H1 (cell line): ENCODE data around the gene ECE2. TPM values are rescaled to one million over a fixed set of nuclear protein-coding genes. Genes with fewer than 3 reads are reported as not detected.
A peak's percentile ranks its signal among the peaks of the same experiment; 100 is the strongest.

Experiments
- CTCF ChIA-PET: fragments of 300-600 bp; sonication (Branson Sonifier 250); formaldehyde crosslinking; loops from one replicate; lab custom pipeline; 2021; ENCODE audit not compliant: partially characterized antibody; lab: Charles Lee
- POLR2A ChIA-PET: fragments of 300-600 bp; sonication (Branson Sonifier 250); formaldehyde crosslinking; loops from one replicate; lab custom pipeline; 2021; ENCODE audit warnings: inconsistent platforms; ENCODE audit not compliant: partially characterized antibody; lab: Charles Lee
- DNase-seq, 2 experiments: peaks; one replicate each; pipeline versions ENCODE4 v3.0.0 to v3.0.0-alpha.2; 2010 to 2022; ENCODE audit warnings: low spot score in 2 of 2, low read depth in 1 of 2, mixed read lengths in 1 of 2
- FAIRE-seq: peaks from 2 replicates; lab custom pipeline; 2011; peaks lifted over from hg19 to GRCh38; lab: Jason Lieb, UNC
- H2AFZ ChIP-seq: 2 replicates; pipeline ENCODE4 v1.8.1; 2012; ENCODE audit warnings: low read length, inconsistent platforms
- H2AK5ac ChIP-seq: 2 replicates; pipeline ENCODE4 v1.6.1; 2013; ENCODE audit warnings: low read depth, low read length
- H2BK120ac ChIP-seq: replicated peaks from 2 replicates; pipeline ENCODE3; 2013; ENCODE audit warnings: low read depth, low read length, inconsistent platforms
- H2BK12ac ChIP-seq: 2 replicates; pipeline ENCODE4 v1.6.1; 2013; ENCODE audit warnings: low read depth, low read length
- H2BK15ac ChIP-seq: 2 replicates; pipeline ENCODE4 v1.6.1; 2013; ENCODE audit warnings: low read length
- H2BK20ac ChIP-seq: 2 replicates; pipeline ENCODE4 v1.6.1; 2013; ENCODE audit warnings: low read length
- H2BK5ac ChIP-seq: 2 replicates; pipeline ENCODE4 v1.6.1; 2013; ENCODE audit warnings: low read depth, low read length
- H3K14ac ChIP-seq: 2 replicates; pipeline ENCODE4 v1.6.1; 2013; ENCODE audit warnings: inconsistent platforms; ENCODE audit not compliant: insufficient read length
- H3K18ac ChIP-seq: 2 replicates; pipeline ENCODE4 v1.6.1; 2013; ENCODE audit warnings: low read length; ENCODE audit errors: extremely low read depth
- H3K23ac ChIP-seq: 2 replicates; pipeline ENCODE4 v1.6.1; 2013; ENCODE audit warnings: inconsistent platforms; ENCODE audit not compliant: insufficient read length
- H3K23me2 ChIP-seq: 2 replicates; pipeline ENCODE4 v1.6.1; 2013; ENCODE audit warnings: low read depth, low read length
- H3K27ac ChIP-seq: 2 replicates; pipeline ENCODE4 v1.6.1; 2011; ENCODE audit warnings: low read depth, low read length, inconsistent platforms
- H3K27me3 ChIP-seq, 4 experiments: replicated peaks in 1 of 4; 1 replicate in 1 of 4; 2 replicates in 3 of 4; pipeline versions ENCODE4 v1.6.1 to v1.8.1; 2011 to 2013; ENCODE audit warnings: low read length in 3 of 4, mild to moderate bottlenecking in 3 of 4, inconsistent platforms in 2 of 4, mixed read lengths in 2 of 4, moderate library complexity in 1 of 4; ENCODE audit not compliant: control insufficient read depth in 3 of 4, insufficient read depth in 3 of 4; ENCODE audit errors: extremely low read depth in 1 of 4
- H3K36me3 ChIP-seq, 4 experiments: 2 replicates each; pipeline versions ENCODE4 v1.6.1 to v1.8.1; 2011 to 2013; ENCODE audit warnings: mild to moderate bottlenecking in 4 of 4, low read length in 3 of 4, moderate library complexity in 2 of 4, control low read depth in 1 of 4, inconsistent platforms in 1 of 4; ENCODE audit not compliant: insufficient read depth in 4 of 4, control insufficient read depth in 2 of 4
- H3K4ac ChIP-seq: replicated peaks from 2 replicates; pipeline ENCODE3; 2013; ENCODE audit warnings: low read length, low read depth, mixed read lengths, inconsistent platforms; ENCODE audit not compliant: insufficient read length
- H3K4me1 ChIP-seq, 4 experiments: replicated peaks in 1 of 4; 1 replicate in 1 of 4; 2 replicates in 3 of 4; pipeline versions ENCODE4 v1.6.1 to v1.8.1; 2011 to 2013; ENCODE audit warnings: low read length in 3 of 4, inconsistent platforms in 2 of 4, mixed read lengths in 1 of 4; ENCODE audit not compliant: insufficient read depth in 4 of 4, control insufficient read depth in 3 of 4
- H3K4me2 ChIP-seq, 2 experiments: 2 replicates each; pipeline versions ENCODE4 v1.6.1 to v1.8.1; 2011 to 2013; ENCODE audit warnings: low read depth in 2 of 2, low read length in 2 of 2, control low read depth in 1 of 2, inconsistent platforms in 1 of 2, mild to moderate bottlenecking in 1 of 2; ENCODE audit not compliant: insufficient read depth in 1 of 2
- H3K4me3 ChIP-seq, 4 experiments: fragments of 200-600, 300-600 bp in 1 of 4; sonication (generic), shearing (Covaris generic), sonication (Bioruptor Twin) in 1 of 4; 2 replicates each; pipeline versions ENCODE4 v1.5.1 to v1.8.1; 2011 to 2016; ENCODE audit warnings: low read length in 4 of 4, low read depth in 3 of 4, control low read depth in 2 of 4, inconsistent platforms in 2 of 4, mild to moderate bottlenecking in 2 of 4, mixed read lengths in 1 of 4, moderate library complexity in 1 of 4; ENCODE audit not compliant: insufficient read depth in 2 of 4; ENCODE audit errors: extremely low read depth in 1 of 4
- H3K56ac ChIP-seq: replicated peaks from 2 replicates; pipeline ENCODE3; 2013; ENCODE audit warnings: low read depth, mild to moderate bottlenecking, mixed read lengths, low read length, inconsistent platforms; ENCODE audit not compliant: insufficient read length
- H3K79me1 ChIP-seq: 2 replicates; pipeline ENCODE4 v1.6.1; 2013; ENCODE audit warnings: low read depth, low read length, control low read depth
- H3K79me2 ChIP-seq, 2 experiments: 2 replicates each; pipeline versions ENCODE4 v1.6.1 to v1.8.1; 2012 to 2013; ENCODE audit warnings: low read length in 2 of 2, mild to moderate bottlenecking in 2 of 2, inconsistent platforms in 1 of 2; ENCODE audit not compliant: insufficient read depth in 2 of 2, control insufficient read depth in 1 of 2
- H3K9ac ChIP-seq, 4 experiments: replicated peaks in 1 of 4; 1 replicate in 1 of 4; 2 replicates in 3 of 4; pipeline versions ENCODE4 v1.6.1 to v1.8.1; 2011 to 2013; ENCODE audit warnings: low read depth in 3 of 4, low read length in 3 of 4, control low read depth in 2 of 4, mild to moderate bottlenecking in 2 of 4, moderate library complexity in 2 of 4, inconsistent platforms in 1 of 4; ENCODE audit errors: extremely low read depth in 1 of 4
- H3K9me3 ChIP-seq, 2 experiments: 2 replicates each; pipeline versions ENCODE4 v1.6.1 to v1.8.1; 2012 to 2013; ENCODE audit warnings: mild to moderate bottlenecking in 2 of 2, moderate library complexity in 2 of 2, control low read depth in 1 of 2, inconsistent platforms in 1 of 2, low read depth in 1 of 2, low read length in 1 of 2, mixed read lengths in 1 of 2; ENCODE audit not compliant: insufficient read depth in 2 of 2
- H4K20me1 ChIP-seq, 2 experiments: replicated peaks in 1 of 2; 2 replicates each; pipeline versions ENCODE3 to v1.8.1; 2011 to 2013; ENCODE audit warnings: inconsistent platforms in 2 of 2, low read length in 2 of 2, mild to moderate bottlenecking in 1 of 2; ENCODE audit not compliant: insufficient read depth in 2 of 2, control insufficient read depth in 1 of 2
- H4K5ac ChIP-seq: 2 replicates; pipeline ENCODE4 v1.6.1; 2013; ENCODE audit warnings: low read length, low read depth, mixed read lengths, inconsistent platforms; ENCODE audit not compliant: insufficient read length
- H4K8ac ChIP-seq: 2 replicates; pipeline ENCODE4 v1.8.0; 2013; ENCODE audit warnings: mild to moderate bottlenecking, moderate library complexity, low read length, inconsistent platforms; ENCODE audit not compliant: insufficient read depth; ENCODE audit errors: extremely low read depth
- H4K91ac ChIP-seq: replicated peaks from 2 replicates; pipeline ENCODE3; 2013; ENCODE audit warnings: low read length, mixed read lengths, inconsistent platforms; ENCODE audit not compliant: insufficient read length
- CEBPB ChIP-seq: IDR thresholded peaks from 2 replicates; pipeline ENCODE4 v1.6.1; 2012; ENCODE audit warnings: low read depth, low read length
- CREB1 ChIP-seq: IDR thresholded peaks from 2 replicates; pipeline ENCODE4 v1.6.1; 2012; ENCODE audit warnings: inconsistent platforms
- GTF2F1 ChIP-seq: IDR thresholded peaks from 2 replicates; pipeline ENCODE4 v1.6.1; 2012; ENCODE audit warnings: low read depth, low read length, improper control_type of control experiment, borderline replicate concordance
- MAX ChIP-seq: IDR thresholded peaks from 2 replicates; pipeline ENCODE4 v1.6.1; 2012; ENCODE audit warnings: inconsistent platforms
- PHF8 ChIP-seq: fragments of 200-600 bp; sonication (generic); conservative IDR thresholded peaks from 2 replicates; pipeline ENCODE4 v1.7.1; 2012; ENCODE audit warnings: low read depth, mild to moderate bottlenecking, inconsistent platforms, low read length, moderate library complexity
- SIN3A ChIP-seq, 2 experiments: IDR thresholded peaks in 1 of 2; conservative IDR thresholded peaks in 1 of 2; 2 replicates each; pipeline ENCODE4 v1.6.1; 2011 to 2012; ENCODE audit warnings: low read length in 2 of 2, improper control_type of control experiment in 1 of 2, low read depth in 1 of 2, mild to moderate bottlenecking in 1 of 2
- SUZ12 ChIP-seq: fragments of 200-600 bp; sonication (generic); IDR thresholded peaks from 2 replicates; pipeline ENCODE4 v1.6.1; 2012; ENCODE audit warnings: mild to moderate bottlenecking, inconsistent platforms, low read length, moderate library complexity, mixed read lengths
- TEAD4 ChIP-seq: IDR thresholded peaks from 2 replicates; pipeline ENCODE4 v1.6.1; 2012; ENCODE audit warnings: low read depth, low read length, inconsistent platforms, mixed read lengths
- YY1 ChIP-seq: IDR thresholded peaks from 2 replicates; pipeline ENCODE4 v1.6.1; 2011; ENCODE audit warnings: low read depth, mild to moderate bottlenecking, low read length
- WGBS, 2 experiments: shearing (Covaris generic) in 1 of 2; methylation state at CpG; one replicate each; pipeline versions ENCODE4 v1.1.6 to v1.1.7; 2013 to 2015; ENCODE audit warnings: low lambda C conversion rate in 2 of 2, mixed read lengths in 2 of 2, inconsistent platforms in 1 of 2, low coverage in 1 of 2, missing lambda C conversion rate in 1 of 2; ENCODE audit not compliant: insufficient replicate concordance in 2 of 2, insufficient coverage in 1 of 2, insufficient read length in 1 of 2; ENCODE audit errors: extremely low coverage in 1 of 2, missing lambda C conversion rate in 1 of 2; 5-methylcytosine and 5-hydroxymethylcytosine counted together
- polyA plus RNA-seq, 7 experiments: library from polyadenylated mRNA; depleted of rRNA in 3 of 7; stranded (reverse) in 5 of 7; unstranded in 2 of 7; fragments of >200 nt in 5 of 7; fragments of 200-250 nt in 2 of 7; gene quantifications; 1 replicate in 5 of 7; 2 replicates in 1 of 7; 4 replicates in 1 of 7; pipeline versions ENCODE4 v1.2.1 to v1.2.3, GENCODE V29; 2011 to 2013; ENCODE audit warnings: missing spikeins in 2 of 7, mixed read lengths in 2 of 7
- total RNA-seq: library from RNA; stranded (reverse); fragmentation: NEBNext Ultra II Directional; extraction: Animal tissue kit (Norgen Biotek cat#: 25700); gene quantifications from 2 replicates; pipeline ENCODE4 v1.2.1, GENCODE V29; 2021

Gene ECE2
- total and polyA plus RNA-seq, 2 of the 8 experiments (the other 6 are each of a cell fraction or from before 2014, with no cell fraction given) = 0.44 to 0.86 TPM

- ChIA-PET CTCF (interaction anchor here (1.0 to 14.0 kb wide), 9 partner anchors 12 to 39 kb away, joined by 3 to 136 read pairs (median 7); partner anchors contain the start of genes EEF1AKMT4 and VWA5B2), POLR2A (interaction anchor here (0.7 to 3.1 kb wide), 6 partner anchors 12 to 75 kb away, joined by 3 to 9 read pairs (median 4); partner anchors contain the start of genes EEF1AKMT4 and FAM131A)
- H3K14ac ChIP-seq = no peak overlapping the region
- H3K79me2 ChIP-seq = no peaks in the 10 kb centered on the region
- H3K9me3 ChIP-seq = no peaks in the 10 kb centered on the region
- 0 out of 2 replicates have a peak overlapping the region, but pooled peaks have one; percentile 0 for H4K8ac ChIP-seq
- no peak for FAIRE-seq
- no peak overlapping the region for H3K23ac ChIP-seq
- H2BK120ac ChIP-seq = no peak overlapping the region
- H3K56ac ChIP-seq = no peak overlapping the region
- no peak overlapping the region for H4K5ac ChIP-seq
- peak overlapping the region; percentile 95 for H2AFZ ChIP-seq
- peak overlapping the region; percentile 89 to 100 for H3K4me2 ChIP-seq
- no peaks in the 10 kb centered on the region for H3K36me3 ChIP-seq
- H3K4me1 ChIP-seq = peaks cover 0 to 17% (median 8%) of the 10 kb centered on the region in 4 experiments; a peak in 4 of 7 replicates
- peaks cover 7 to 50% (median 38%) of the 10 kb centered on the region in 4 experiments for H3K27me3 ChIP-seq
- peak overlapping the region; percentile 36 to 84 (median 74) for H3K4me3 ChIP-seq
- H2BK5ac ChIP-seq = peak overlapping the region; percentile 52; the same call in 1 of the 2 replicates
- peak in 1 of 2 experiments; percentile 58 for DNase-seq
- peak overlapping the region in 3 of 4 experiments; percentile 37 to 55 (median 45); a peak in 4 of 7 replicates for H3K9ac ChIP-seq
- peak overlapping the region; percentile 60 for H3K18ac ChIP-seq
- 0 out of 2 replicates have a peak overlapping the region, but pooled peaks have one; percentile 72 for H2BK15ac ChIP-seq
- no peak overlapping the region for H2AK5ac ChIP-seq
- peaks cover 13 to 19% of the 10 kb centered on the region in 2 experiments for H4K20me1 ChIP-seq
- H3K4ac ChIP-seq = no peak overlapping the region
- no peaks in the 10 kb centered on the region for H3K79me1 ChIP-seq
- WGBS, 2 experiments = 2% methylated on average over 62 of the region's 66 CpGs; no CpG with 5 or more reads in 1 of the 2 experiments
- peak overlapping the region; percentile 66 for H4K91ac ChIP-seq
- H2BK12ac ChIP-seq = peak overlapping the region; percentile 39; the same call in 1 of the 2 replicates
- no peak overlapping the region for H3K27ac ChIP-seq
- H3K23me2 ChIP-seq = peaks cover 22% of the 10 kb centered on the region
- no peak overlapping the region for H2BK20ac ChIP-seq
- TF ChIP-seq PHF8 = no peak; the same call in 1 of the 2 replicates
- peak; percentile 60; the same call in 1 of the 2 replicates for TF ChIP-seq SUZ12
- TF ChIP-seq SIN3A (conservative IDR thresholded peaks at IDR 0.05 in 1 of 2, IDR thresholded peaks at IDR 0.05 in 1 of 2; ENCODE audit: low read depth in 1 of 2, low read length in 2 of 2) = peak in 1 of 2 experiments; percentile 41; a peak in 1 of 4 replicates
- TF ChIP-seq MAX = peak; percentile 79
- no peak for TF ChIP-seq GTF2F1
- no peak for TF ChIP-seq TEAD4
- peak; percentile 81 for TF ChIP-seq CEBPB
- TF ChIP-seq CREB1 = no peak
- TF ChIP-seq YY1 = peak; percentile 47; the same call in 1 of the 2 replicates
Measured at GRCh38 chr3:184261854-184262763, 13.7 kb upstream of the ECE2 start.
